ENCODE results near the gene FZD8. TPM values are rescaled to one million over a fixed set of nuclear protein-coding genes. Genes with fewer than 3 reads are reported as not detected.

The FZD8 gene
- total RNA-seq, 1 experiment from 2014 or later = 13.7 TPM

DNA sequence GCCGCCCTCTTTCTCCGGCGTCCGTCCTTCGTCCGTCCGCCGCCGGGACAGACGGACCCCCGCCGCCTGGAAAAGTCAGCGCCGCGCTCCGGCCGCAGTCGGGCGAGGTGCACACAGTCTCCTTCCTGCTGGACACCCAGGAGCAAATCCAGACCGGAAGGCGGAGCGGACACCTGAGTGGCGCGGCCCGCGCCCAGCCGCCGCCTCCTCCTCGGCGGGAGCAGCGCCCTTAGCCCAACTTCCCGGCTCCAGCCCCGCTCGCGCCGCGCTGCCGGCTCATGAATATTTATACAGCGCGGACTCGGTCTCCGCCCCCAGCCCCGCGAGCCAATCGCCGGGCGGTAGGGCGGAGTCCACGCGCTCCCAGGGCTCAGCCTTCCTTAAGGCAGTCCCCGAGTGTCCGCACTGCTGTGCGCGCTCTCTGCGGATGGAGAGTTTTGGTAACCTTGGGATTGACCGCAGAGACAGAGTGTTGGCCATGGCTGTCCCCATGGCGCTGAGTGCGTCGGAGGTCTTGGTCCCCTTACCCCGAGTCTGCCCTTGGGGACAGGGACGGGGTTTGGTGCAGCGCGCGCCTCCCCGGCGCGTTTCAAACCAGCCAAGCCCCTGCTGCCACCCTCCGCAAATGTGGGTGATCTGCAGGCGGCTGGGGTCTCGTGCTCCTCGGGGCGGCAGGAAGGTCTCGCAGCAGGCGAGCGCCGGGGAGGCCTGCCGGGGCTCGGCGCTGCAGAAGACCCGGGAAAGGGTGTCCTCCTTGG is at the start of gene FZD8 (continued):
- TF ChIP-seq, protein P1, sequence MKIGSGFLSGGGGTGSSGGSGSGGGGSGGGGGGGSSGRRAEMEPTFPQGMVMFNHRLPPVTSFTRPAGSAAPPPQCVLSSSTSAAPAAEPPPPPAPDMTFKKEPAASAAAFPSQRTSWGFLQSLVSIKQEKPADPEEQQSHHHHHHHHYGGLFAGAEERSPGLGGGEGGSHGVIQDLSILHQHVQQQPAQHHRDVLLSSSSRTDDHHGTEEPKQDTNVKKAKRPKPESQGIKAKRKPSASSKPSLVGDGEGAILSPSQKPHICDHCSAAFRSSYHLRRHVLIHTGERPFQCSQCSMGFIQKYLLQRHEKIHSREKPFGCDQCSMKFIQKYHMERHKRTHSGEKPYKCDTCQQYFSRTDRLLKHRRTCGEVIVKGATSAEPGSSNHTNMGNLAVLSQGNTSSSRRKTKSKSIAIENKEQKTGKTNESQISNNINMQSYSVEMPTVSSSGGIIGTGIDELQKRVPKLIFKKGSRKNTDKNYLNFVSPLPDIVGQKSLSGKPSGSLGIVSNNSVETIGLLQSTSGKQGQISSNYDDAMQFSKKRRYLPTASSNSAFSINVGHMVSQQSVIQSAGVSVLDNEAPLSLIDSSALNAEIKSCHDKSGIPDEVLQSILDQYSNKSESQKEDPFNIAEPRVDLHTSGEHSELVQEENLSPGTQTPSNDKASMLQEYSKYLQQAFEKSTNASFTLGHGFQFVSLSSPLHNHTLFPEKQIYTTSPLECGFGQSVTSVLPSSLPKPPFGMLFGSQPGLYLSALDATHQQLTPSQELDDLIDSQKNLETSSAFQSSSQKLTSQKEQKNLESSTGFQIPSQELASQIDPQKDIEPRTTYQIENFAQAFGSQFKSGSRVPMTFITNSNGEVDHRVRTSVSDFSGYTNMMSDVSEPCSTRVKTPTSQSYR (CRISPR knock-in tag; IDR thresholded peaks at IDR 0.05) = 0 out of 2 replicates have a peak, but pooled peaks have one; percentile 24
- TF ChIP-seq HMGA2 (CRISPR knock-in tag; IDR thresholded peaks at IDR 0.05) (no peak), ETV6 (CRISPR knock-in tag; IDR thresholded peaks at IDR 0.05) (peak; percentile 49; the same call in 1 of the 2 replicates), OVOL2 (CRISPR knock-in tag; IDR thresholded peaks at IDR 0.05; ENCODE audit: borderline replicate concordance) (no peak), FOXP4 (CRISPR knock-in tag; IDR thresholded peaks at IDR 0.05) (no peak), SMAD4 (CRISPR knock-in tag; IDR thresholded peaks at IDR 0.05) (no peak), ATF6 (CRISPR knock-in tag; IDR thresholded peaks at IDR 0.05) (no peak), MAX (CRISPR knock-in tag; IDR thresholded peaks at IDR 0.05) (peak; percentile 55; the same call in 1 of the 2 replicates), CBFB (CRISPR knock-in tag; IDR thresholded peaks at IDR 0.05; ENCODE audit: low read depth) (no peak), ZNF121 (CRISPR knock-in tag; IDR thresholded peaks at IDR 0.05) (no peak), ARID4B (CRISPR knock-in tag; IDR thresholded peaks at IDR 0.05; ENCODE audit: borderline replicate concordance) (no peak; the same call in 1 of the 2 replicates), IRF1 (CRISPR knock-in tag; IDR thresholded peaks at IDR 0.05) (no peak), SMAD3 (CRISPR knock-in tag; IDR thresholded peaks at IDR 0.05; ENCODE audit: borderline replicate concordance) (0 out of 2 replicates have a peak, but pooled peaks have one; percentile 18), SP1 (CRISPR knock-in tag; conservative IDR thresholded peaks at IDR 0.05) (peak; percentile 70), ZNF219 (CRISPR knock-in tag; IDR thresholded peaks at IDR 0.05; ENCODE audit: borderline replicate concordance) (no peak), PRRX2 (CRISPR knock-in tag; IDR thresholded peaks at IDR 0.05) (0 out of 2 replicates have a peak, but pooled peaks have one; percentile 29)

Data from WTC11 (cell line).